ENCODE results near the gene FBXL16. TPM values are rescaled to one million over a fixed set of nuclear protein-coding genes. Genes with fewer than 3 reads are reported as not detected.

Gene FBXL16
- total and polyA plus RNA-seq, 2 of the 13 experiments (the other 11 are each of a cell fraction or from before 2014, with no cell fraction given), result 0.22 to 2.0 TPM

GRCh38 chr16:714079-714478, 8.5 kb upstream of the FBXL16 start:
- peak; percentile 71; the same call in 1 of the 2 replicates for TF ChIP-seq ZNF687 (CRISPR knock-in tag; IDR thresholded peaks at IDR 0.05)
- TF ChIP-seq PAF1 (CRISPR knock-in tag; IDR thresholded peaks at IDR 0.05), result no peak
- TF ChIP-seq MAFK (conservative IDR thresholded peaks at IDR 0.05 in 1 of 2, IDR thresholded peaks at IDR 0.05 in 1 of 2; ENCODE audit: low read length in 2 of 2), result 0 out of 4 replicates have a peak, but pooled peaks of 1 of the 2 experiments have one; percentile 7
- no peak for TF ChIP-seq TGIF2 (CRISPR knock-in tag; IDR thresholded peaks at IDR 0.05)
- no peak for TF ChIP-seq BCLAF1 (IDR thresholded peaks at IDR 0.05)
- TF ChIP-seq BCL6 (CRISPR knock-in tag; IDR thresholded peaks at IDR 0.05), result no peak
- TF ChIP-seq GABPA (IDR thresholded peaks at IDR 0.05; ENCODE audit: low read depth, low read length), result no peak
- peak; percentile 34; the same call in 1 of the 2 replicates for TF ChIP-seq GABPA (CRISPR knock-in tag; IDR thresholded peaks at IDR 0.05; ENCODE audit: low read depth)
- TF ChIP-seq SRY (CRISPR knock-in tag; IDR thresholded peaks at IDR 0.05), result 0 out of 2 replicates have a peak, but pooled peaks have one; percentile 3
- no peak for TF ChIP-seq MLXIP (CRISPR knock-in tag; IDR thresholded peaks at IDR 0.05; ENCODE audit: borderline replicate concordance)
- H3K36me3 ChIP-seq (replicated peaks in 1 of 2; ENCODE audit: control insufficient read depth in 1 of 2, insufficient read depth in 2 of 2, low read length in 2 of 2), result no peaks in the 10 kb centered on the region
- ATAC-seq (no peak; the same call in 2 of the 3 replicates), FAIRE-seq (no peak), DNase-seq (ENCODE audit: low spot score) (no peak)
- no peak overlapping the region for H2AFZ ChIP-seq (ENCODE audit: low read length)
- H3K4me3 ChIP-seq (replicated peaks in 1 of 3; ENCODE audit: insufficient read depth in 1 of 3, low read depth in 2 of 3, low read length in 3 of 3), result peak overlapping the region in 2 of 3 experiments; percentile 40 to 66; a peak in 3 of 6 replicates
- peaks cover 3% of the 10 kb centered on the region for H3K79me2 ChIP-seq (ENCODE audit: insufficient read depth, low read length)
- no peak overlapping the region for H3K27ac ChIP-seq (ENCODE audit: extremely low read length, insufficient read depth, low read length)
- in situ Hi-C loops (cut with HindIII; ENCODE audit: extremely low pct_ligation_motif_present, low pct_unique_long_range_greater_than_20kb) (loop anchor here (5.0 kb wide), 1 partner anchor 73 kb away; the partner anchor contains the start of genes CHTF18 and RPUSD1), intact Hi-C loops (cut with micrococcal nuclease; ENCODE audit: unreplicated experiment) (no loop called here)
- no peak overlapping the region for H3K9ac ChIP-seq (ENCODE audit: insufficient read depth, low read depth, low read length)
- H3K27me3 ChIP-seq (ENCODE audit: control insufficient read depth in 1 of 2, insufficient read depth in 2 of 2, low read length in 2 of 2), result peaks cover 2 to 24% of the 10 kb centered on the region in 2 experiments; a peak in 3 of 5 replicates
- CTCF ChIA-PET (ENCODE audit: low intra/inter-chr PET ratio, low total read pairs), result interaction anchor here (2.1 kb wide), 1 partner anchor 71 kb away, joined by 13 read pairs; no protein-coding TSS in a partner anchor
- 58% methylated on average over 8 of the region's 11 CpGs for WGBS (ENCODE audit: low lambda C conversion rate)
- peaks cover 38% of the 10 kb centered on the region for H3K4me1 ChIP-seq (ENCODE audit: insufficient read depth, low read length)
- POLR2A ChIA-PET, result interaction anchor here (1.2 to 1.5 kb wide), 2 partner anchors 37 to 74 kb away, joined by 3 read pairs; partner anchors contain the start of genes CHTF18 and RPUSD1
- no TSS peak for BruUV-seq (replicated peaks)
- H3K4me2 ChIP-seq (ENCODE audit: low read depth, low read length), result peak overlapping the region; percentile 78
- peaks cover 5% of the 10 kb centered on the region for H4K20me1 ChIP-seq (ENCODE audit: insufficient read depth, low read length)
- no peaks in the 10 kb centered on the region for H3K9me3 ChIP-seq (ENCODE audit: low read length)
